HG02870 (cell line): Measurements from ENCODE around the gene NDOR1.

ENCODE experiments used
- ATAC-seq: cut with Tn5 transposase; IDR thresholded peaks from one replicate; pipeline ENCODE4 v1.9.1; 2021; ENCODE audit warnings: mild to moderate bottlenecking, moderate library complexity; ENCODE audit not compliant: unreplicated experiment

NDOR1 gene

GRCh38 chr9:137167747-137168572, 37.5 kb upstream of the NDOR1 start:
- ATAC-seq = no peak

- no peak for ATAC-seq
Observed at GRCh38 chr9:137168573-137168903, 37.0 kb upstream of the NDOR1 start.

- ATAC-seq = no peak
Observed at GRCh38 chr9:137168904-137169856, 36.3 kb upstream of the NDOR1 start.

- ATAC-seq = no peak
Observed at GRCh38 chr9:137169896-137170358, 35.6 kb upstream of the NDOR1 start, which contains the start of gene LRRC26. LRRC26 (minus strand) TSS chr9:137170051; CDS start chr9:137169943, 108 bp downstream.

- ATAC-seq = no peak
Observed at GRCh38 chr9:137170486-137171148, 34.9 kb upstream of the NDOR1 start.

- ATAC-seq = no peak
Observed at GRCh38 chr9:137171149-137171900, 34.2 kb upstream of the NDOR1 start.

- no peak for ATAC-seq
Observed at GRCh38 chr9:137172901-137173795, 32.4 kb upstream of the NDOR1 start.

- no peak for ATAC-seq
Observed at GRCh38 chr9:137173796-137174664, 31.5 kb upstream of the NDOR1 start.

- ATAC-seq = no peak
Observed at GRCh38 chr9:137174722-137175293, 30.7 kb upstream of the NDOR1 start.

- no peak for ATAC-seq
Observed at GRCh38 chr9:137175345-137175961, 30.0 kb upstream of the NDOR1 start.

GRCh38 chr9:137176302-137177182, 29.0 kb upstream of the NDOR1 start:
- no peak for ATAC-seq

- ATAC-seq = no peak
Observed at GRCh38 chr9:137178201-137178938, 27.1 kb upstream of the NDOR1 start.

- no peak for ATAC-seq
Observed at GRCh38 chr9:137178939-137179630, 26.4 kb upstream of the NDOR1 start.

GRCh38 chr9:137179761-137180160, 25.7 kb upstream of the NDOR1 start:
- no peak for ATAC-seq

GRCh38 chr9:137180491-137180890, 25.0 kb upstream of the NDOR1 start:
- ATAC-seq = no peak
